H1 (cell line): Measurements from ENCODE around the gene E2F8. TPM values are rescaled to one million over a fixed set of nuclear protein-coding genes. Genes with fewer than 3 reads are reported as not detected.

Experiments used
- CTCF ChIA-PET: fragments of 300-600 bp; sonication (Branson Sonifier 250); formaldehyde crosslinking; loops from one replicate; lab custom pipeline; 2021; ENCODE audit not compliant: partially characterized antibody; lab: Charles Lee
- POLR2A ChIA-PET: fragments of 300-600 bp; sonication (Branson Sonifier 250); formaldehyde crosslinking; loops from one replicate; lab custom pipeline; 2021; ENCODE audit warnings: inconsistent platforms; ENCODE audit not compliant: partially characterized antibody; lab: Charles Lee
- DNase-seq, 2 experiments: peaks; one replicate each; pipeline versions ENCODE4 v3.0.0 to v3.0.0-alpha.2; 2010 to 2022; ENCODE audit warnings: low spot score in 2 of 2, low read depth in 1 of 2, mixed read lengths in 1 of 2
- FAIRE-seq: peaks from 2 replicates; lab custom pipeline; 2011; peaks lifted over from hg19 to GRCh38; lab: Jason Lieb, UNC
- H2AFZ ChIP-seq: 2 replicates; pipeline ENCODE4 v1.8.1; 2012; ENCODE audit warnings: low read length, inconsistent platforms
- H2AK5ac ChIP-seq: 2 replicates; pipeline ENCODE4 v1.6.1; 2013; ENCODE audit warnings: low read depth, low read length
- H2BK120ac ChIP-seq: replicated peaks from 2 replicates; pipeline ENCODE3; 2013; ENCODE audit warnings: low read depth, low read length, inconsistent platforms
- H2BK12ac ChIP-seq: 2 replicates; pipeline ENCODE4 v1.6.1; 2013; ENCODE audit warnings: low read depth, low read length
- H2BK15ac ChIP-seq: 2 replicates; pipeline ENCODE4 v1.6.1; 2013; ENCODE audit warnings: low read length
- H2BK20ac ChIP-seq: 2 replicates; pipeline ENCODE4 v1.6.1; 2013; ENCODE audit warnings: low read length
- H2BK5ac ChIP-seq: 2 replicates; pipeline ENCODE4 v1.6.1; 2013; ENCODE audit warnings: low read depth, low read length
- H3K14ac ChIP-seq: 2 replicates; pipeline ENCODE4 v1.6.1; 2013; ENCODE audit warnings: inconsistent platforms; ENCODE audit not compliant: insufficient read length
- H3K18ac ChIP-seq: 2 replicates; pipeline ENCODE4 v1.6.1; 2013; ENCODE audit warnings: low read length; ENCODE audit errors: extremely low read depth
- H3K23ac ChIP-seq: 2 replicates; pipeline ENCODE4 v1.6.1; 2013; ENCODE audit warnings: inconsistent platforms; ENCODE audit not compliant: insufficient read length
- H3K23me2 ChIP-seq: 2 replicates; pipeline ENCODE4 v1.6.1; 2013; ENCODE audit warnings: low read depth, low read length
- H3K27ac ChIP-seq: 2 replicates; pipeline ENCODE4 v1.6.1; 2011; ENCODE audit warnings: low read depth, low read length, inconsistent platforms
- H3K27me3 ChIP-seq, 4 experiments: replicated peaks in 1 of 4; 1 replicate in 1 of 4; 2 replicates in 3 of 4; pipeline versions ENCODE4 v1.6.1 to v1.8.1; 2011 to 2013; ENCODE audit warnings: low read length in 3 of 4, mild to moderate bottlenecking in 3 of 4, inconsistent platforms in 2 of 4, mixed read lengths in 2 of 4, moderate library complexity in 1 of 4; ENCODE audit not compliant: control insufficient read depth in 3 of 4, insufficient read depth in 3 of 4; ENCODE audit errors: extremely low read depth in 1 of 4
- H3K36me3 ChIP-seq, 4 experiments: 2 replicates each; pipeline versions ENCODE4 v1.6.1 to v1.8.1; 2011 to 2013; ENCODE audit warnings: mild to moderate bottlenecking in 4 of 4, low read length in 3 of 4, moderate library complexity in 2 of 4, control low read depth in 1 of 4, inconsistent platforms in 1 of 4; ENCODE audit not compliant: insufficient read depth in 4 of 4, control insufficient read depth in 2 of 4
- H3K4ac ChIP-seq: replicated peaks from 2 replicates; pipeline ENCODE3; 2013; ENCODE audit warnings: low read length, low read depth, mixed read lengths, inconsistent platforms; ENCODE audit not compliant: insufficient read length
- H3K4me1 ChIP-seq, 4 experiments: replicated peaks in 1 of 4; 1 replicate in 1 of 4; 2 replicates in 3 of 4; pipeline versions ENCODE4 v1.6.1 to v1.8.1; 2011 to 2013; ENCODE audit warnings: low read length in 3 of 4, inconsistent platforms in 2 of 4, mixed read lengths in 1 of 4; ENCODE audit not compliant: insufficient read depth in 4 of 4, control insufficient read depth in 3 of 4
- H3K4me2 ChIP-seq, 2 experiments: 2 replicates each; pipeline versions ENCODE4 v1.6.1 to v1.8.1; 2011 to 2013; ENCODE audit warnings: low read depth in 2 of 2, low read length in 2 of 2, control low read depth in 1 of 2, inconsistent platforms in 1 of 2, mild to moderate bottlenecking in 1 of 2; ENCODE audit not compliant: insufficient read depth in 1 of 2
- H3K4me3 ChIP-seq, 4 experiments: fragments of 200-600, 300-600 bp in 1 of 4; sonication (generic), shearing (Covaris generic), sonication (Bioruptor Twin) in 1 of 4; 2 replicates each; pipeline versions ENCODE4 v1.5.1 to v1.8.1; 2011 to 2016; ENCODE audit warnings: low read length in 4 of 4, low read depth in 3 of 4, control low read depth in 2 of 4, inconsistent platforms in 2 of 4, mild to moderate bottlenecking in 2 of 4, mixed read lengths in 1 of 4, moderate library complexity in 1 of 4; ENCODE audit not compliant: insufficient read depth in 2 of 4; ENCODE audit errors: extremely low read depth in 1 of 4
- H3K56ac ChIP-seq: replicated peaks from 2 replicates; pipeline ENCODE3; 2013; ENCODE audit warnings: low read depth, mild to moderate bottlenecking, mixed read lengths, low read length, inconsistent platforms; ENCODE audit not compliant: insufficient read length
- H3K79me1 ChIP-seq: 2 replicates; pipeline ENCODE4 v1.6.1; 2013; ENCODE audit warnings: low read depth, low read length, control low read depth
- H3K79me2 ChIP-seq, 2 experiments: 2 replicates each; pipeline versions ENCODE4 v1.6.1 to v1.8.1; 2012 to 2013; ENCODE audit warnings: low read length in 2 of 2, mild to moderate bottlenecking in 2 of 2, inconsistent platforms in 1 of 2; ENCODE audit not compliant: insufficient read depth in 2 of 2, control insufficient read depth in 1 of 2
- H3K9ac ChIP-seq, 4 experiments: replicated peaks in 1 of 4; 1 replicate in 1 of 4; 2 replicates in 3 of 4; pipeline versions ENCODE4 v1.6.1 to v1.8.1; 2011 to 2013; ENCODE audit warnings: low read depth in 3 of 4, low read length in 3 of 4, control low read depth in 2 of 4, mild to moderate bottlenecking in 2 of 4, moderate library complexity in 2 of 4, inconsistent platforms in 1 of 4; ENCODE audit errors: extremely low read depth in 1 of 4
- H3K9me3 ChIP-seq, 2 experiments: 2 replicates each; pipeline versions ENCODE4 v1.6.1 to v1.8.1; 2012 to 2013; ENCODE audit warnings: mild to moderate bottlenecking in 2 of 2, moderate library complexity in 2 of 2, control low read depth in 1 of 2, inconsistent platforms in 1 of 2, low read depth in 1 of 2, low read length in 1 of 2, mixed read lengths in 1 of 2; ENCODE audit not compliant: insufficient read depth in 2 of 2
- H4K20me1 ChIP-seq, 2 experiments: replicated peaks in 1 of 2; 2 replicates each; pipeline versions ENCODE3 to v1.8.1; 2011 to 2013; ENCODE audit warnings: inconsistent platforms in 2 of 2, low read length in 2 of 2, mild to moderate bottlenecking in 1 of 2; ENCODE audit not compliant: insufficient read depth in 2 of 2, control insufficient read depth in 1 of 2
- H4K5ac ChIP-seq: 2 replicates; pipeline ENCODE4 v1.6.1; 2013; ENCODE audit warnings: low read length, low read depth, mixed read lengths, inconsistent platforms; ENCODE audit not compliant: insufficient read length
- H4K8ac ChIP-seq: 2 replicates; pipeline ENCODE4 v1.8.0; 2013; ENCODE audit warnings: mild to moderate bottlenecking, moderate library complexity, low read length, inconsistent platforms; ENCODE audit not compliant: insufficient read depth; ENCODE audit errors: extremely low read depth
- H4K91ac ChIP-seq: replicated peaks from 2 replicates; pipeline ENCODE3; 2013; ENCODE audit warnings: low read length, mixed read lengths, inconsistent platforms; ENCODE audit not compliant: insufficient read length
- BRCA1 ChIP-seq: IDR thresholded peaks from 2 replicates; pipeline ENCODE4 v1.6.1; 2012; ENCODE audit warnings: low read depth, low read length, improper control_type of control experiment
- CBX5 ChIP-seq: fragments of 300-800, 300-1000 bp; sonication (generic); IDR thresholded peaks from 2 replicates; pipeline ENCODE4 v1.7.1; 2016; ENCODE audit warnings: antibody characterized with exemption, low read length, low read depth
- CEBPB ChIP-seq: IDR thresholded peaks from 2 replicates; pipeline ENCODE4 v1.6.1; 2012; ENCODE audit warnings: low read depth, low read length
- CTBP2 ChIP-seq: IDR thresholded peaks from 2 replicates; pipeline ENCODE4 v1.7.0; 2011; ENCODE audit warnings: borderline replicate concordance, mild to moderate bottlenecking, moderate library complexity, mixed read lengths, low read length; ENCODE audit not compliant: insufficient read depth, insufficient read length
- FOSL1 ChIP-seq: IDR thresholded peaks from 2 replicates; pipeline ENCODE4 v1.6.1; 2011; ENCODE audit warnings: mild to moderate bottlenecking, low read depth, low read length, moderate library complexity; ENCODE audit not compliant: insufficient read depth
- GTF2F1 ChIP-seq: IDR thresholded peaks from 2 replicates; pipeline ENCODE4 v1.6.1; 2012; ENCODE audit warnings: low read depth, low read length, improper control_type of control experiment, borderline replicate concordance
- JUN ChIP-seq: IDR thresholded peaks from 2 replicates; pipeline ENCODE4 v1.6.1; 2011; ENCODE audit warnings: low read depth, mild to moderate bottlenecking, improper control_type of control experiment, low read length
- KDM4A ChIP-seq: IDR thresholded peaks from one replicate; pipeline ENCODE4 v1.7.1; 2012; ENCODE audit warnings: low read depth, mild to moderate bottlenecking, moderate library complexity, low read length, inconsistent platforms; ENCODE audit not compliant: severe bottlenecking
- POU5F1 ChIP-seq: IDR thresholded peaks from 2 replicates; pipeline ENCODE4 v1.6.1; 2011; ENCODE audit warnings: low read depth, mild to moderate bottlenecking, low read length, moderate library complexity
- RFX5 ChIP-seq: IDR thresholded peaks from 2 replicates; pipeline ENCODE4 v1.6.1; 2011; ENCODE audit warnings: low read depth, low read length, improper control_type of control experiment, borderline replicate concordance
- RNF2 ChIP-seq: fragments of 200-900, 300-1000 bp; sonication (generic); IDR thresholded peaks from 2 replicates; pipeline ENCODE4 v1.7.1; 2016; ENCODE audit warnings: borderline replicate concordance, low read depth, mild to moderate bottlenecking, antibody characterized with exemption, low read length; ENCODE audit not compliant: poor library complexity, severe bottlenecking; ENCODE audit errors: missing control alignments
- RXRA ChIP-seq: IDR thresholded peaks from 2 replicates; pipeline ENCODE4 v1.6.1; 2011; ENCODE audit warnings: low read depth, mild to moderate bottlenecking, low read length, moderate library complexity; ENCODE audit not compliant: insufficient read depth
- SP1 ChIP-seq: IDR thresholded peaks from 2 replicates; pipeline ENCODE4 v1.6.1; 2011; ENCODE audit warnings: low read depth, low read length
- TCF12 ChIP-seq: IDR thresholded peaks from 2 replicates; pipeline ENCODE4 v1.6.1; 2011; ENCODE audit warnings: low read depth, mild to moderate bottlenecking, low read length
- ZNF274 ChIP-seq: IDR thresholded peaks from 2 replicates; pipeline ENCODE4 v1.7.0; 2012; ENCODE audit warnings: low read length, borderline replicate concordance; ENCODE audit errors: extremely low read depth
- WGBS, 2 experiments: shearing (Covaris generic) in 1 of 2; methylation state at CpG; one replicate each; pipeline versions ENCODE4 v1.1.6 to v1.1.7; 2013 to 2015; ENCODE audit warnings: low lambda C conversion rate in 2 of 2, mixed read lengths in 2 of 2, inconsistent platforms in 1 of 2, low coverage in 1 of 2, missing lambda C conversion rate in 1 of 2; ENCODE audit not compliant: insufficient replicate concordance in 2 of 2, insufficient coverage in 1 of 2, insufficient read length in 1 of 2; ENCODE audit errors: extremely low coverage in 1 of 2, missing lambda C conversion rate in 1 of 2; 5-methylcytosine and 5-hydroxymethylcytosine counted together
- polyA plus RNA-seq, 7 experiments: library from polyadenylated mRNA; depleted of rRNA in 3 of 7; stranded (reverse) in 5 of 7; unstranded in 2 of 7; fragments of >200 nt in 5 of 7; fragments of 200-250 nt in 2 of 7; gene quantifications; 1 replicate in 5 of 7; 2 replicates in 1 of 7; 4 replicates in 1 of 7; pipeline versions ENCODE4 v1.2.1 to v1.2.3, GENCODE V29; 2011 to 2013; ENCODE audit warnings: missing spikeins in 2 of 7, mixed read lengths in 2 of 7
- total RNA-seq: library from RNA; stranded (reverse); fragmentation: NEBNext Ultra II Directional; extraction: Animal tissue kit (Norgen Biotek cat#: 25700); gene quantifications from 2 replicates; pipeline ENCODE4 v1.2.1, GENCODE V29; 2021

Gene E2F8
- total and polyA plus RNA-seq, 2 of the 8 experiments (the other 6 are each of a cell fraction or from before 2014, with no cell fraction given), result 5.4 to 11.4 TPM

DNA sequence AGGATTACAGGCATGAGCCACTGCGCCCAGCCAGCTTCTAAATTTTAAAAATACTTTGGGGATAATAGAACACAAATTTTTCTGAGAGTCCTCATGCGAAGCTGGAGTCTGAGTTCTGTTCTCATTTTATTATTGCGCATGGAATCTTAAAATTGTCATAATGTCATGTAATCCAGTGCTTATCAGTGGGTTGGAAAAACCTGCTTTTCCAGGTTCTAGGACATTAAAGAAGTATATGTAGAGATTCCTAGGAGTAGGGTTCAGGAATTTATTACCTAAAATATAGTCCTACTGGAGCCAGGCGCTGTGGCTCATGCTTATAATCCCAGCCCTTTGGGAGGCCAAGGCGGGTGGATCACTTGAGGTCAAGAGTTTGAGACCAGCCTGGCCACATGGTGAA, 4.6 kb upstream of the E2F8 start:
- no peaks in the 10 kb centered on the region for H3K36me3 ChIP-seq
- H3K4ac ChIP-seq, result no peak overlapping the region
- H3K27me3 ChIP-seq, result peaks cover 9 to 28% (median 20%) of the 10 kb centered on the region in 4 experiments
- CTCF ChIA-PET, result interaction anchor here (0.9 to 3.4 kb wide), 5 partner anchors 11 to 320 kb away, joined by 3 to 12 read pairs (median 4); no protein-coding TSS in a partner anchor
- no peak overlapping the region for H3K27ac ChIP-seq
- peaks cover 0 to 3% of the 10 kb centered on the region in 2 experiments; a peak in 1 of 4 replicates for H3K9me3 ChIP-seq
- H3K4me1 ChIP-seq, result peaks cover 0 to 7% (median 3%) of the 10 kb centered on the region in 4 experiments; a peak in 3 of 7 replicates
- H2BK12ac ChIP-seq, result no peak overlapping the region
- no peak overlapping the region for H2BK5ac ChIP-seq
- no peak overlapping the region for H2BK20ac ChIP-seq
- DNase-seq, result no peak
- no peak overlapping the region for H2BK120ac ChIP-seq
- H3K9ac ChIP-seq, result no peak overlapping the region
- H4K8ac ChIP-seq, result no peak overlapping the region
- no peak overlapping the region for H2AK5ac ChIP-seq
- no peak overlapping the region for H2BK15ac ChIP-seq
- H4K5ac ChIP-seq, result no peak overlapping the region
- H3K4me3 ChIP-seq, result no peak overlapping the region
- FAIRE-seq, result no peak
- no peak overlapping the region for H3K23ac ChIP-seq
- H3K18ac ChIP-seq, result no peak overlapping the region
- no peak overlapping the region for H3K4me2 ChIP-seq
- H3K56ac ChIP-seq, result no peak overlapping the region
- H3K23me2 ChIP-seq, result peaks cover 10% of the 10 kb centered on the region
- POLR2A ChIA-PET, result no interaction called here
- WGBS, 2 experiments, result 79% methylated on average over 5 of the region's 5 CpGs; no CpG with 5 or more reads in 1 of the 2 experiments
- H3K14ac ChIP-seq, result no peak overlapping the region
- no peak overlapping the region for H2AFZ ChIP-seq
- H3K79me1 ChIP-seq, result no peaks in the 10 kb centered on the region
- no peak overlapping the region for H4K91ac ChIP-seq
- no peaks in the 10 kb centered on the region for H4K20me1 ChIP-seq
- no peaks in the 10 kb centered on the region for H3K79me2 ChIP-seq
- TF ChIP-seq SP1 (no peak), CBX5 (no peak), CEBPB (no peak), TCF12 (no peak), CTBP2 (no peak), RFX5 (no peak), KDM4A (no peak), JUN (no peak), RXRA (no peak), FOSL1 (no peak), ZNF274 (no peak), RNF2 (no peak), POU5F1 (no peak), GTF2F1 (no peak), BRCA1 (no peak)
